ENCODE data around the gene TOR4A.

Gene TOR4A

DNA sequence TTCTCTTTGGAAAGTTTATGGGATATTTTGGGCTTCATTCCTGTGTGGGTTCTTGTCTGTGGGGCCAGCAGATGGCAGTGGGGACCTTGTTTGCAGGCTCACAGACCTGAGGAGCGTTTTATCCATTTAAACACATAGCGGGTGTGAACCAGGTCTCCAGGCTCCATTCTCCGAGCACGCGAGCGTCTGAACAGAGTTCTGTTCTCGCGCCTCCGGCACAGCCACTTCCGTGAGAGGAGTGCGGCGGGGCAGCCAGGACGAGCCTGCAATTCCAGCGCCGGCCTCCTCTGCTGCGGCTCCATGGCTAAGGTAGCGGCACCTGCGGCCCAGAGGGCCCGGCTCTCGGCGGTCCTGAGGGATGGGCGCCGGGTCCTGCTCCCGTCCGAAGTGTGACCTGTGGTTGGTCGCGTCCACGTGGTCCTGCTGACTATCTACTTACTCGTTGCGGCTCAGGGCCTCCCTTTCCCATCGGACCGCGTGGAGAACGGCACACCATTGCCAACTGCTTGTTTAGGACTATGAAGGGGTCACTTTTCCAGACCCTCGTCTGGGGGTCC lies 17.2 kb downstream of the TOR4A start:
- Histone ChIP-seq H3K9me3 (ENCODE audit: control insufficient read depth, insufficient read depth, low read length) (no peaks in the 10 kb centered on the region), H3K4me1 (ENCODE audit: control insufficient read depth, insufficient read depth, low read length) (peaks cover 27% of the 10 kb centered on the region), H3K4me3 (ENCODE audit: low read depth, low read length) (peak overlapping the region; percentile 16; the same call in 1 of the 2 replicates), H3K27ac (ENCODE audit: low read depth, low read length) (no peak overlapping the region), H3K27me3 (ENCODE audit: control insufficient read depth, insufficient read depth, low read length) (peaks cover 33% of the 10 kb centered on the region), H3K9ac (ENCODE audit: low read depth, low read length) (no peak overlapping the region), H3K36me3 (ENCODE audit: control insufficient read depth, insufficient read depth, low read length) (no peaks in the 10 kb centered on the region)

- Histone ChIP-seq H3K27ac (ENCODE audit: low read depth, low read length) (no peak overlapping the region), H3K27me3 (ENCODE audit: control insufficient read depth, insufficient read depth, low read length) (peaks cover 33% of the 10 kb centered on the region), H3K9me3 (ENCODE audit: control insufficient read depth, insufficient read depth, low read length) (no peaks in the 10 kb centered on the region), H3K4me3 (ENCODE audit: low read depth, low read length) (peak overlapping the region; percentile 53; the same call in 1 of the 2 replicates), H3K4me1 (ENCODE audit: control insufficient read depth, insufficient read depth, low read length) (peaks cover 27% of the 10 kb centered on the region), H3K9ac (ENCODE audit: low read depth, low read length) (no peak overlapping the region), H3K36me3 (ENCODE audit: control insufficient read depth, insufficient read depth, low read length) (no peaks in the 10 kb centered on the region)
Observed at GRCh38 chr9:137295238-137295811, 17.8 kb downstream of the TOR4A start.

DNA sequence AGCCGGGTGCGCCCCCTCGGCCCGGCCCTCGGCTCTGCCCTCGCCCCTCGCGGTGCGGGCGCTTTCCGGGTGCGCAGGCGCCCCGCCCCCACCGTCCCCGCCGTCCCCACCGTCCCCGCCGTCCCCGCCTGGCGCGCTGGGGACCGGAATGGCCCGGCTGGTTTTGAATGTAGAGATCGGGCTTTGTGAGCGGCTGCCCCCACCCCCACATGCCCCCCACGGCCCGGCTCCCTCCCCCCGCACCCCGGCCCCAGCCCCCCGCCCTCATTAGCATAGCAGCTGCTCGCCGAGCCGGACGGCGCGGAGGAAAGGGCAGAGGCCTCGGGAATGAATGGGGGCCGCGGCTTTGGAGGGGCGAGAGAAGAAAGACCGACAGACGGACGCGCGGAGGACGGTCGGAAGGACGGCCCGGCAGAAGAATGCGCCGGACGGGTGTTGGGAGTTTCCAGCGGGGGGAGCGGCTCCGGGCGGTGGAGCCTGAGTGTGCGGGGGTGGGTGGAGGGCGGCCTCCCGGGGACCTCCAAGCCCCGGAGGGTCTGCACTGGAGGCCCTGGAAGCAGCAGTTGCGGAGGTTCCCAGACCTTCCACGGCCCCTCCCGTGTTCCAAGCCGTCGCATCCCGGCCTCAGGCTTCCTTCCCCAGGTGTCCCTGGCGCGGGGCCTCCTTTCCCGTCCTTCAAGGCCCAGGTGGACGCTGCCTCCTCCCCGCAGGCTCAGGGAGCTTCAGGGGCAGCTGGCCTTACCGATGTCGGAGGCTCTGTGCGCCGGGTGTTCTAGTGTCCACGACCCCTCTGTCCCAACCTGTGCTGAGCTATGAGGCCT lies 18.5 kb downstream of the TOR4A start:
- Histone ChIP-seq H3K4me1 (ENCODE audit: control insufficient read depth, insufficient read depth, low read length) (peaks cover 27% of the 10 kb centered on the region), H3K27me3 (ENCODE audit: control insufficient read depth, insufficient read depth, low read length) (peaks cover 33% of the 10 kb centered on the region), H3K36me3 (ENCODE audit: control insufficient read depth, insufficient read depth, low read length) (no peaks in the 10 kb centered on the region), H3K27ac (ENCODE audit: low read depth, low read length) (no peak overlapping the region), H3K9ac (ENCODE audit: low read depth, low read length) (no peak overlapping the region), H3K4me3 (ENCODE audit: low read depth, low read length) (peak overlapping the region; percentile 53; the same call in 1 of the 2 replicates), H3K9me3 (ENCODE audit: control insufficient read depth, insufficient read depth, low read length) (no peaks in the 10 kb centered on the region)

DNA sequence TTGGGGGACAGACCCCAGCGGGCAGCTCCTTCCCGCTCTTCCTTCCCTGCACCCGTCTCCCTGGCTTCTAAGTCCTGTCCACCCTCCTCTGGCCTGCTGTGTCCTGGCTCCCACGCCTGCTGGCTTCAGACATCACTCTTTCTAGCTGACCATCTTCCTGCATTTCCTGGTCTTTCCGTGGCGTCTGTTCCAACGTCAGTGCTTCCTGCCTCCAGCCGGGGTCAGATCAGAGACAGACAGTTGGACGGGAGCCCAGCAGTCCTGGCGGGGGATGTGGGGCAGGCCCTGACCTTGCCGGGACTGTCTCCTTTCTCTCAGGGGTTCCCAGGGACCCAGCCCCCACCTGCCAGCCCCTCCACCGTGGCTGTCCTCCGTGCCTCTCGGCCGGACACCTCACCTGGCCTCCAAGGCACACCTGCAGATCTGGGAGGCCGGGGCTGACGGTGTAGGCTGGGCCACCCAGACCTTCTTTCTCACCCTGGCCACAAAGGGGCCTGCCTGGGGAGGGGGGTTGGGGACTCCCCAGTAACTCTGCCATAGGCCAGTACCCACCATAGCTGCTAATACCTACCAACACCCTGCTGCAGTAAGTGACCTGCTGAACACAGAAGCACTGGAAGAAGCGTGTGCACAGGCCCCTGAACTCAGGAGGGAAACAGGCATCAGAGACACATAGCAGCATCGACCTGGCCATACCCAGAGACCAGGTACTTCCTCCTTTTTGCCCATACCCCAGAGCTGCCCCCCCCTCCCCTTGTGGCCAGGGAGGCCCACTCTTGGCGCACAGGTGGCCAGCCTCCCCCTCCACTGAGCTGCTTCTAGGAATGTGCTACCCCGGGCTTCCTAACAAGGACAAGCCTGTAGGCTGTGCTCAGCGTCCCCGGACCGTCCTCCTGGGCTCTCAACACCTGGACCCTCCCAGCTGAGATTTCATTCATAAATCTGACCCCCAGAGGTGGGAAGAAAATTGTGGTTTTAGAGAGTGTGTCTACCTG lies 19.4 kb downstream of the TOR4A start:
- Histone ChIP-seq H3K36me3 (ENCODE audit: control insufficient read depth, insufficient read depth, low read length) (no peaks in the 10 kb centered on the region), H3K27me3 (ENCODE audit: control insufficient read depth, insufficient read depth, low read length) (peaks cover 33% of the 10 kb centered on the region), H3K9me3 (ENCODE audit: control insufficient read depth, insufficient read depth, low read length) (no peaks in the 10 kb centered on the region), H3K27ac (ENCODE audit: low read depth, low read length) (no peak overlapping the region), H3K9ac (ENCODE audit: low read depth, low read length) (no peak overlapping the region), H3K4me3 (ENCODE audit: low read depth, low read length) (peak overlapping the region; percentile 42; the same call in 1 of the 2 replicates), H3K4me1 (ENCODE audit: control insufficient read depth, insufficient read depth, low read length) (peaks cover 27% of the 10 kb centered on the region)

DNA sequence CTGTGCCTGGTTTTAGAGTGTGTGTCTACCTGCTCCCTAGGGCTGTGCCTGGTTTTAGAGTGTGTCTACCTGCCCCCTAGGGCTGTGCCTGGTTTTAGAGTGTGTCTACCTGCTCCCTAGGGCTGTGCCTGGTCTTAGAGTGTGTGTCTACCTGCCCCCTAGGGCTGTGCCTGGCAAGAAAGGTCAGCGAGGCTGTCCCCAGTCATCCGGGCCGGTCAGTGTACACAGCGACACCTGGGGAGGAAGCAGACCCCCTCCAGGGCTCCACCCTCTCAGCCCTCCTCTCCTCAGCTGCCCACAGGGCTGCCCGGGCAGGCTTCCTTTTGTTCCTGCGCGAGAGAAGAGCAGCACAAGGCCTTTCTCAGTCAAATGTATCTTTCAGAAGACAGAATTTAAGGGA lies 20.4 kb downstream of the TOR4A start:
- Histone ChIP-seq H3K36me3 (ENCODE audit: control insufficient read depth, insufficient read depth, low read length) (no peaks in the 10 kb centered on the region), H3K27ac (ENCODE audit: low read depth, low read length) (peak overlapping the region; percentile 4), H3K4me1 (ENCODE audit: control insufficient read depth, insufficient read depth, low read length) (peaks cover 32% of the 10 kb centered on the region), H3K27me3 (ENCODE audit: control insufficient read depth, insufficient read depth, low read length) (peaks cover 37% of the 10 kb centered on the region), H3K9ac (ENCODE audit: low read depth, low read length) (no peak overlapping the region), H3K9me3 (ENCODE audit: control insufficient read depth, insufficient read depth, low read length) (no peaks in the 10 kb centered on the region), H3K4me3 (ENCODE audit: low read depth, low read length) (no peak overlapping the region)

DNA sequence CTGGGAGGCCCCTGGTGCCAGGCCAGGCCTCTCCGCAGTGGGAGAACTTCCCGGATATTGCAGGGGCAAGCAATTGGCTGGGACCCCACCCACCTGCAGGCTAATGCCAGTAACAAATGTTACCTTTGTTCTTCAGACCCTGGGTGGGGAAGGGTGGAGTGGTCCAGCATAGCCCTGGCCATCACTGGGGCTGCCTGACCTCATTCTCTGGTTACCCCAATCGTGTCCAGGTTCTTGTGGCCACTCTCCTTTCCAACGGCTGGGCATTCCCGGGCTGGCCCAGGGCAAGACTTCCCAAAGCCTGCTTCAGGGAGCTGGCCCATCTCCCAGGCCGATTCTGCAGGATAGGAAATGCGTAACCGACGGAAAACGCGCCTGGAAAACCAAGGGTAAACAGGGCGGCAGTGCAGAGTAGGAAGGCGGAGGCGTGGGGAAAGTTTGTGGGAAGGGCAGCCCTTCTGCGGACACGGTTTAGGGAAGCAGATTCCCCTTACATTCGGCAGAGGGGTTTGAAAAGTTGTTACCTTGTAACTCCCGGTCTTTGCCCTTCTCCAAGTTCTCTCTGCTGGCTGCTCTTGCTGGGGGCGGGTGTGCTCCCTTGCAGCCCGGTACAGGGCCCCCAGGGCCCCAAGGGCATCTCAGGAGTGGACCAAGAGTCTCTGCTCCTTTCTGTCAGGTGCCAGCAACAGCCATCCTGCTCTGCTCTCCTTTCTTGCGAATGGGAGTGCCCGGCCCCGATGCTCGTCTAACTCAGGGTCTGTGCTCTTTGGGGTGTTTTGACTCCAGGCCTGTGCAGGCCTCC lies 21.1 kb downstream of the TOR4A start:
- no peaks in the 10 kb centered on the region for H3K9me3 ChIP-seq (ENCODE audit: control insufficient read depth, insufficient read depth, low read length)
- H3K27me3 ChIP-seq (ENCODE audit: control insufficient read depth, insufficient read depth, low read length), result peaks cover 42% of the 10 kb centered on the region
- no peak overlapping the region for H3K9ac ChIP-seq (ENCODE audit: low read depth, low read length)
- H3K4me3 ChIP-seq (ENCODE audit: low read depth, low read length), result peak overlapping the region; percentile 96
- H3K27ac ChIP-seq (ENCODE audit: low read depth, low read length), result peak overlapping the region; percentile 67
- H3K4me1 ChIP-seq (ENCODE audit: control insufficient read depth, insufficient read depth, low read length), result peaks cover 38% of the 10 kb centered on the region
- no peaks in the 10 kb centered on the region for H3K36me3 ChIP-seq (ENCODE audit: control insufficient read depth, insufficient read depth, low read length)

DNA sequence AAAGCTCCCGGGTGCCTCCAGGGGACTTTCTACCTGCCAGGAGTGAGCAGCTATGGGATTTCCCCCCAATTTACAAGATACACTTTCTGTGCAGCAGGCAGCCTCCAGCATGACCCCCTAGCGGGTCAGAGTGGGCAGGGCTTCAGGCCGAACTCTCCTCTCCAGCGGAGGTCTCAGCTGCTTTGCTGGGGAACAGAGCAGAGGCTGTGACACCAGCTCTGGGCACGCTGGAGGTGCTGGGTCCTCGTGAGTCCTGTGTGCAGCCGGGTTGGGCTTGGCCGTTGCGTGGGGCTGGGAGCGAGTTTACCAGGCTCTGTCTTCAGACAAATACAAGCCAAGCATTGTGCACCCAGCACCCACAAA lies 21.7 kb downstream of the TOR4A start:
- H3K27ac ChIP-seq (ENCODE audit: low read depth, low read length), result peak overlapping the region; percentile 67

GRCh38 chr9:137299938-137300337 lies 22.4 kb downstream of the TOR4A start:
- peak overlapping the region; percentile 18; the same call in 1 of the 2 replicates for H3K9ac ChIP-seq (ENCODE audit: low read depth, low read length)
- H3K27ac ChIP-seq (ENCODE audit: low read depth, low read length), result peak overlapping the region; percentile 88
- H3K36me3 ChIP-seq (ENCODE audit: control insufficient read depth, insufficient read depth, low read length), result no peaks in the 10 kb centered on the region
- H3K4me3 ChIP-seq (ENCODE audit: low read depth, low read length), result peak overlapping the region; percentile 96
- H3K4me1 ChIP-seq (ENCODE audit: control insufficient read depth, insufficient read depth, low read length), result peaks cover 39% of the 10 kb centered on the region
- no peaks in the 10 kb centered on the region for H3K9me3 ChIP-seq (ENCODE audit: control insufficient read depth, insufficient read depth, low read length)
- H3K27me3 ChIP-seq (ENCODE audit: control insufficient read depth, insufficient read depth, low read length), result peaks cover 33% of the 10 kb centered on the region

More for the DNA sequence above, 21.7 kb downstream of the TOR4A start:
- Histone ChIP-seq H3K36me3 (ENCODE audit: control insufficient read depth, insufficient read depth, low read length) (no peaks in the 10 kb centered on the region), H3K9me3 (ENCODE audit: control insufficient read depth, insufficient read depth, low read length) (no peaks in the 10 kb centered on the region), H3K27me3 (ENCODE audit: control insufficient read depth, insufficient read depth, low read length) (peaks cover 41% of the 10 kb centered on the region), H3K4me3 (ENCODE audit: low read depth, low read length) (peak overlapping the region; percentile 96), H3K4me1 (ENCODE audit: control insufficient read depth, insufficient read depth, low read length) (peaks cover 39% of the 10 kb centered on the region), H3K9ac (ENCODE audit: low read depth, low read length) (no peak overlapping the region)

DNA sequence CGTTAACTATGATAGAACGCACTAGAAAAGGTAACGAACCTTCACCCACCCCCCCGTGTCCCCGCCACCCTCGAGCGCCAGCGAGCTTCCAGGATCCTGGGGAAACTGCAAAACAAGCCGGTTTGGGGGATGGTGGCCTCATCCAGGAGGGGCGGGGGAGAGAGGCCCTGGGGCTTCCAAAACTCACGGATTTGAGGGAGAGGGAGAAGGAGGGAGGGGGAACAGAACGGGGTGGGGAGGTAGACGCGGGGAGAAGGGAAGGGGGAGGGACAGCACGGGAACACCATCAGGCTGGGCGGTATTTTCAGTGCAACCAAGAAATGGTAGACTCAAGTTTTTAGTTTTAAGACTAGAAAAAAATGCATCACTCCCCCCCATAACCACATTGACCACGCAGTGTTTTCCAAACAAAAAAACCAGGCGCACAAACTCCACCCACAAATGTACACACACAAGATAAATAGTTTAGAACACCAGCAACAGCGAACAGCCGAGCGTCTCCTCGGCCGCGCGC lies 23.1 kb downstream of the TOR4A start:
- H3K36me3 ChIP-seq (ENCODE audit: control insufficient read depth, insufficient read depth, low read length), result no peaks in the 10 kb centered on the region
- peak overlapping the region; percentile 88 for H3K27ac ChIP-seq (ENCODE audit: low read depth, low read length)
- H3K4me1 ChIP-seq (ENCODE audit: control insufficient read depth, insufficient read depth, low read length), result peaks cover 44% of the 10 kb centered on the region
- H3K9me3 ChIP-seq (ENCODE audit: control insufficient read depth, insufficient read depth, low read length), result no peaks in the 10 kb centered on the region
- peaks cover 31% of the 10 kb centered on the region for H3K27me3 ChIP-seq (ENCODE audit: control insufficient read depth, insufficient read depth, low read length)
- peak overlapping the region; percentile 70; the same call in 1 of the 2 replicates for H3K9ac ChIP-seq (ENCODE audit: low read depth, low read length)
- H3K4me3 ChIP-seq (ENCODE audit: low read depth, low read length), result peak overlapping the region; percentile 96
